Astrocyte of the spinal cord (primary cell): Measurements from ENCODE around the gene LRBA.
"Not testable (repeated sequence)": the region's sequence is repeated elsewhere in the genome, so short reads cannot be mapped to it uniquely, and the experiment has no call there.

Experiments used
- DNase-seq: peaks from one replicate; pipeline ENCODE4 v3.0.0; 2011; ENCODE audit warnings: low read depth, low spot score
- H3K4me3 ChIP-seq: 2 replicates; pipeline ENCODE4 v1.5.1; 2011; ENCODE audit warnings: low read depth, mild to moderate bottlenecking, low read length, moderate library complexity
- CTCF ChIP-seq: IDR thresholded peaks from 2 replicates; pipeline ENCODE4 v1.5.1; 2012; ENCODE audit warnings: low read depth, mild to moderate bottlenecking, low read length, inconsistent platforms
- in situ Hi-C: cut with HindIII; loops from 2 replicates; pipeline ENCODE4 v1.10.0; 2017; ENCODE audit warnings: low sequenced_read_pairs

Gene LRBA

GRCh38 chr4:150543042-150543441 is 472.0 kb downstream of the LRBA start:
- no peak for TF ChIP-seq CTCF
- in situ Hi-C loops: no loop called here
- no peak for DNase-seq
- H3K4me3 ChIP-seq: no peak overlapping the region

GRCh38 chr4:150541681-150542080 is 473.4 kb downstream of the LRBA start:
- DNase-seq: no peak
- in situ Hi-C loops: no loop called here
- TF ChIP-seq CTCF: no peak
- H3K4me3 ChIP-seq: no peak overlapping the region

- DNase-seq: peak; percentile 3
- H3K4me3 ChIP-seq: no peak overlapping the region
- no peak for TF ChIP-seq CTCF
- in situ Hi-C loops: no loop called here
These were observed 474.1 kb downstream of the LRBA start for GRCh38 chr4:150540959-150541360.

GRCh38 chr4:150540536-150540935 is 474.5 kb downstream of the LRBA start:
- in situ Hi-C loops: no loop called here
- no peak for DNase-seq
- no peak overlapping the region for H3K4me3 ChIP-seq
- TF ChIP-seq CTCF: no peak

GRCh38 chr4:150537911-150538310 is 477.2 kb downstream of the LRBA start:
- in situ Hi-C loops, H3K4me3 ChIP-seq, DNase-seq: not testable (repeated sequence)

- DNase-seq: no peak
- no peak for TF ChIP-seq CTCF
- in situ Hi-C loops: no loop called here
- H3K4me3 ChIP-seq: no peak overlapping the region
These were observed 480.3 kb downstream of the LRBA start for GRCh38 chr4:150534818-150535217.

GRCh38 chr4:150533673-150534072 is 481.4 kb downstream of the LRBA start:
- no peak for DNase-seq
- no peak for TF ChIP-seq CTCF
- no peak overlapping the region for H3K4me3 ChIP-seq
- in situ Hi-C loops: no loop called here
